NT2/D1 (cell line): ENCODE measurements around the gene IQGAP3.

ENCODE experiments used
- SUZ12 ChIP-seq: IDR thresholded peaks from 2 replicates; pipeline ENCODE4 v1.6.1; 2011; ENCODE audit not compliant: insufficient read length, insufficient read depth; ENCODE audit errors: extremely low read depth
- YY1 ChIP-seq: IDR thresholded peaks from 2 replicates; pipeline ENCODE4 v1.6.1; 2011; ENCODE audit not compliant: insufficient read length, insufficient read depth
- ZNF274 ChIP-seq: IDR thresholded peaks from 2 replicates; pipeline ENCODE4 v1.6.1; 2011; ENCODE audit warnings: mild to moderate bottlenecking, low read depth, low read length

GRCh38 chr1:156547982-156548381, 24.4 kb downstream of the IQGAP3 start:
- TF ChIP-seq SUZ12 (no peak), YY1 (no peak), ZNF274 (no peak)
